MM.1S (cell line): ENCODE results near the gene ALDH1B1.

Source experiments
- CTCF ChIP-seq: fragments of 300-600 bp; sonication (generic); IDR thresholded peaks from 2 replicates; pipeline ENCODE4 v1.5.1; 2016; ENCODE audit warnings: antibody characterized with exemption, low read length, mixed read lengths
- EZH2 ChIP-seq: fragments of 300-600 bp; sonication (generic); optimal IDR thresholded peaks from 2 replicates; pipeline ENCODE3; 2017; ENCODE audit warnings: low read depth, mild to moderate bottlenecking, antibody characterized with exemption, low read length, mixed read lengths

- TF ChIP-seq CTCF (no peak), EZH2 (no peak)
These were observed 11.8 kb downstream of the ALDH1B1 start for GRCh38 chr9:38404314-38404713.
